T-helper 9 cell (primary cell): ENCODE data around the gene LRRC57.

Experiments used
- DNase-seq: peaks from one replicate; pipeline ENCODE4 v3.0.0-alpha.2; 2020

The LRRC57 gene

DNA sequence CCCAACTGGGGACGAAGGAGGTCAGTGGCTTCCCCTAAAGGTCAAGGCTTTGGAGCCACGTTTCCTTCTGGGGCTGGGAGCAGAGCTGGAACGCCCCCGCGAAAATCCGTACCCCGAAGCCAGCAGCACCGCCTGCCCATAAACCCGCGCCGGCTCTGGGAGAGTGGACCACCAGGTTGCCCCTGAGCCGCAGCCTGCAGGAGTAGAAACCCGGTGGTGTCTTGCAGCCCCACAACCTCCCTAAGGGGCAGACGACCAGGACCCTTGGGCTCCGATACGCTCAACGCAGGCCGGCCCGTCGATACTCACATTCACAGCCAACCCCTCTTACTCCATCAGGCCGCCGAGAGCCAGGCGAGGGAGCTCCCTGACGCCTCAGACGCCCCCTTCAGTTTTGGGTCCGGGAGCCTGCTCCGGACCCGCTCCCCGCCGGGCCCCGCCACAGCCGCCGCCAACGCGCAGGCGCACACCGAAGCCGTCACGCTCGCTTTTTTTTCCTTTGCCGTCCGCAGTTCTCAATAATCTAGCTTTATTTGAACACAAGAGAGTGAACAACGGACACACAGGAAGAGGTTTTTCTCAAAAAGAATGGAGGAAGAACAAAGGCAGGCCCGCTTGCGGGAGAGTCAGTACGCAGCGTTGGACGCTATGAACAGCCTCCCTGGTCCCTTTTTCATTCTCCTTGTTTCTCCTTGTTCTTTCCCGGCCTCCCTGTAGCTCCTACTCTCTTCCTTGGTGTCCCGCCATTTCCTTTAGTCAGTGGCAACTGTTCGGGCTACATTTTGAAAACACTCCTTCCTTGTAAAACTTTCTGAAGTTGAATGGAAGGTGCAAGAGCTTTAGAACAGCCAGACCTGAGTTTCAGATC is 57.7 kb downstream of the LRRC57 start, which contains the start of gene ZNF106:
Gene ZNF106 (minus strand): TSS at position 471 of the 868 bp plus-strand sequence. CDS start 18,852 bp downstream, outside the sequence.
- peak; percentile 81 for DNase-seq

DNA sequence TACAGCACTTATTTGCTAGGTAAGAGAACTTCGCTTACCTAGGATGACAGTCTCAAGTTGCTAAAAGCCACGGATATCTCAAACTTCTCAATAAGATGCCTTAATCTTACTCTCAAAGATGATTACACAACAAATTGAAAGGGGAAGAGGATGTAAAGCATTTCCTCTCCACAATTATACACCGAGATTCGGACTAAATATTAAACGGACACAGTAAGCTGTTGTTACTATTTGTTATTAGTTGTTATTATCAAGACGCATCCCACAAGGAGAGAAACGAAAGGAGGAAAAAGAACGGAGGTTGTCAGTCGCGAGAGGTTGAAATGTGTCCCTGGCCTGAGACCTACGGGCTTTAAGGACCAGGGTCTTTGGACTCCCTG is 58.3 kb downstream of the LRRC57 start:
- DNase-seq = no peak
